GM12878 (cell line): Measurements from ENCODE around the gene MXI1. TPM values are rescaled to one million over a fixed set of nuclear protein-coding genes. Genes with fewer than 3 reads are reported as not detected.

Experiments used
- ATAC-seq: fragments of 200-7000 bp; cut with Tn5 transposase; 3 replicates; pipeline ENCODE4 v1.9.1; 2020; ENCODE audit warnings: mild to moderate bottlenecking, moderate library complexity
- BruUV-seq: library from RNA; stranded (reverse); fragments of 400-500 nt; replicated peaks from 2 replicates; lab custom pipeline; 2021; lab: Mats Ljungman, UMichigan
- CTCF ChIA-PET: fragments of 300-600 bp; sonication (Branson Sonifier 250); formaldehyde crosslinking; extraction: SDS; loops from one replicate; lab custom pipeline; 2021; ENCODE audit warnings: inconsistent platforms; lab: Yijun Ruan, JAX
- POLR2A ChIA-PET: fragments of 350-600 bp; formaldehyde crosslinking; extraction: SDS; loops from one replicate; lab custom pipeline; 2021; ENCODE audit warnings: inconsistent platforms; lab: Charles Lee
- RAD21 ChIA-PET: fragments of 300-600 bp; sonication (Branson Sonifier 250); formaldehyde crosslinking; loops from one replicate; lab custom pipeline; 2023; ENCODE audit warnings: antibody characterized with exemption; ENCODE audit not compliant: unreplicated experiment; lab: Charles Lee
- SMC1A ChIA-PET: fragments of 300-600 bp; sonication (Branson Sonifier 250); formaldehyde crosslinking; loops from one replicate; lab custom pipeline; 2023; ENCODE audit not compliant: unreplicated experiment, uncharacterized antibody; lab: Charles Lee
- DNase-seq: peaks from one replicate; pipeline ENCODE4 v3.0.0-alpha.2; 2011; ENCODE audit warnings: low read depth, low spot score
- FAIRE-seq: peaks from 3 replicates; lab custom pipeline; 2011; peaks lifted over from hg19 to GRCh38; lab: Jason Lieb, UNC
- H2AFZ ChIP-seq: 2 replicates; pipeline ENCODE4 v1.6.0; 2011; ENCODE audit warnings: low read depth, low read length, control low read depth; ENCODE audit not compliant: control insufficient read depth
- H3K27ac ChIP-seq: 2 replicates; pipeline ENCODE4 v1.5.1; 2011; ENCODE audit warnings: control low read depth; ENCODE audit not compliant: control insufficient read depth, insufficient read depth
- H3K27me3 ChIP-seq, 2 experiments: replicated peaks in 1 of 2; 2 replicates each; pipeline versions ENCODE4 v1.6.0 to v1.6.1; 2011; ENCODE audit warnings: low read length in 1 of 2; ENCODE audit not compliant: control insufficient read depth in 2 of 2, insufficient read depth in 2 of 2
- H3K36me3 ChIP-seq, 2 experiments: 2 replicates each; pipeline ENCODE4 v1.5.1; 2011; ENCODE audit warnings: low read length in 1 of 2; ENCODE audit not compliant: control insufficient read depth in 2 of 2, insufficient read depth in 2 of 2
- H3K4me1 ChIP-seq: 2 replicates; pipeline ENCODE4 v1.6.1; 2011; ENCODE audit warnings: mild to moderate bottlenecking, low read length, moderate library complexity, mixed read lengths; ENCODE audit not compliant: control insufficient read depth, insufficient read depth
- H3K4me2 ChIP-seq: 2 replicates; pipeline ENCODE4 v1.6.0; 2011; ENCODE audit warnings: control low read depth; ENCODE audit not compliant: control insufficient read depth, insufficient read depth
- H3K4me3 ChIP-seq: fragments of 200-600 bp; sonication (generic); 2 replicates; pipeline ENCODE4 v1.5.1; 2016
- H3K79me2 ChIP-seq: 2 replicates; pipeline ENCODE4 v1.6.0; 2011; ENCODE audit warnings: low read length; ENCODE audit not compliant: control insufficient read depth, insufficient read depth
- H3K9ac ChIP-seq: 2 replicates; pipeline ENCODE4 v1.8.0; 2011; ENCODE audit warnings: low read length, control low read depth, mixed read lengths; ENCODE audit not compliant: control insufficient read depth, insufficient read depth
- H3K9me3 ChIP-seq: replicated peaks from 3 replicates; pipeline ENCODE4 v1.5.1; 2011; ENCODE audit warnings: mild to moderate bottlenecking, low read length; ENCODE audit not compliant: control insufficient read depth, insufficient read depth
- H4K20me1 ChIP-seq: 2 replicates; pipeline ENCODE4 v1.6.0; 2011; ENCODE audit not compliant: control insufficient read depth, insufficient read depth
- CEBPZ ChIP-seq: fragments of 150-350 bp; IDR thresholded peaks from 2 replicates; pipeline ENCODE4 v1.6.1; 2016; ENCODE audit warnings: low read depth, low read length
- LARP7 ChIP-seq: fragments of 450-650 bp; IDR thresholded peaks from 2 replicates; pipeline ENCODE4 v1.6.1; 2017; ENCODE audit warnings: mild to moderate bottlenecking
- NFYB ChIP-seq: IDR thresholded peaks from 2 replicates; pipeline ENCODE4 v1.6.1; 2011; ENCODE audit warnings: low read depth, mild to moderate bottlenecking, low read length, improper control_type of control experiment, moderate library complexity; ENCODE audit not compliant: insufficient read depth
- POU2F2 ChIP-seq: IDR thresholded peaks from 3 replicates; pipeline ENCODE4 v1.6.1; 2011; ENCODE audit warnings: low read depth, mild to moderate bottlenecking, low read length, borderline replicate concordance
- PRDM15 ChIP-seq: fragments of 450-650 bp; formaldehyde crosslinking; IDR thresholded peaks from 2 replicates; pipeline ENCODE4 v1.4.0; 2020; ENCODE audit warnings: mild to moderate bottlenecking, moderate library complexity
- RCOR1 ChIP-seq: conservative IDR thresholded peaks from 2 replicates; pipeline ENCODE4 v1.6.1; 2012; ENCODE audit warnings: low read depth, low read length, improper control_type of control experiment
- ZNF274 ChIP-seq: IDR thresholded peaks from one replicate; pipeline ENCODE4 v1.8.0; 2011; ENCODE audit not compliant: insufficient read length, insufficient read depth
- WGBS: methylation state at CpG from one replicate; pipeline ENCODE4 v1.1.6; 2016; ENCODE audit warnings: low lambda C conversion rate; ENCODE audit not compliant: insufficient replicate concordance, insufficient coverage; ENCODE audit errors: missing lambda C conversion rate; 5-methylcytosine and 5-hydroxymethylcytosine counted together
- in situ Hi-C: fragments of 300-500 bp; cut with MboI; formaldehyde crosslinking; loops from 9 replicates; pipeline ENCODE4 v1.14.3; 2018; ENCODE audit warnings: mixed read lengths
- intact Hi-C: fragments of 100-400 bp; cut with micrococcal nuclease; formaldehyde crosslinking; loops from one replicate; pipeline ENCODE4 v1.14.2; 2022; ENCODE audit not compliant: unreplicated experiment
- polyA plus RNA-seq, 11 experiments: library from polyadenylated mRNA; depleted of rRNA in 4 of 11; unstranded in 6 of 11; stranded (reverse) in 5 of 11; fragments of >200 nt; fragmentation: Nextera tagmentation in 4 of 11; fragmentation: Illumina TruSeq in 1 of 11; extraction: Ambion mirVana in 4 of 11; extraction: Trizol in 1 of 11; gene quantifications; 1 replicate in 1 of 11; 2 replicates in 10 of 11; pipeline versions ENCODE4 v1.2.1 to v1.2.3, GENCODE V29; 2011 to 2016; ENCODE audit warnings: inconsistent platforms in 2 of 11, missing spikeins in 2 of 11, low read depth in 1 of 11
- total RNA-seq, 4 experiments: library from RNA; depleted of rRNA in 3 of 4; stranded (reverse); fragments of >200 nt in 3 of 4; fragmentation: Illumina TruSeq in 1 of 4; extraction: Trizol in 1 of 4; gene quantifications; 2 replicates each; pipeline versions ENCODE4 v1.2.1 to v1.2.3, GENCODE V29; 2013 to 2021

The MXI1 gene
- total and polyA plus RNA-seq, 10 of the 15 experiments (the other 5 are each of a cell fraction or from before 2014, with no cell fraction given): 0.23 to 8.0 (median 0.41) TPM

DNA sequence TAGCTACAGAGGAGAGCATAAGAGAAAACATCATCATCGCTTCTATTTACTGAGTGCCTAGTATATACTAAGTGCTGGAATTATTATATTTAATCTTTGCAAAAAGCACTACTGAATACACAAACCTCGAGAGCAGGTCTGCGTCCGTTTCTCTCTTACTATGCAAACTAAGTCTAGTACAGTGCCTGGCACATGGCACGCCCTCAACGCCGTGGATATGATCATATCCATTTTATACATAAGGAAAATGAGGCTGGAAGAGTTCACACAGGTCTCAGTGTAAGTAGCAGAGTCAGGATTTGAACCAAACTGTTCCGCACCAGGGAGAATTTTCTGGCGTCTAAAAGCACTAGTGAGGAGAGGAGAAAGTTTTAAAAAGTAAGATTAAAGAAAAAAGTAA is 17.6 kb downstream of the MXI1 start:
- BruUV-seq: no TSS peak
- Histone ChIP-seq H3K9ac (no peak overlapping the region), H3K27me3 (peaks cover 0 to 3% of the 10 kb centered on the region in 2 experiments; a peak in 2 of 4 replicates), H3K4me3 (0 out of 2 replicates have a peak overlapping the region, but pooled peaks have one; percentile 48), H3K4me2 (peak overlapping the region; percentile 90), H3K9me3 (no peaks in the 10 kb centered on the region), H4K20me1 (no peaks in the 10 kb centered on the region), H3K4me1 (peaks cover 3% of the 10 kb centered on the region; the same call in 1 of the 2 replicates), H3K36me3 (no peaks in the 10 kb centered on the region), H3K79me2 (no peaks in the 10 kb centered on the region), H3K27ac (no peak overlapping the region), H2AFZ (peak overlapping the region; percentile 92; the same call in 1 of the 2 replicates)
- in situ Hi-C loops: loop anchor here (5.0 kb wide), 1 partner anchor 88 kb away; no protein-coding TSS in a partner anchor
- intact Hi-C loops: loop anchor here (10.0 kb wide), 1 partner anchor 340 kb away; no protein-coding TSS in a partner anchor
- ATAC-seq (no peak), FAIRE-seq (no peak), DNase-seq (no peak)
- WGBS: 41% methylated on average over 9 of the region's 9 CpGs
- CTCF ChIA-PET: interaction anchor here (0.6 to 6.1 kb wide), 6 partner anchors 16 to 345 kb away, joined by 3 to 62 read pairs (median 4); partner anchors contain the start of gene MXI1
- RAD21 ChIA-PET: interaction anchor here (0.7 to 1.0 kb wide), 3 partner anchors 17 to 86 kb away, joined by 3 to 4 read pairs (median 3); no protein-coding TSS in a partner anchor
- no peak for TF ChIP-seq RCOR1
- no peak for TF ChIP-seq ZNF274
- no peak for TF ChIP-seq NFYB
- TF ChIP-seq PRDM15 (CRISPR knock-in tag): no peak
- TF ChIP-seq POU2F2: no peak
- TF ChIP-seq CEBPZ: no peak
- no peak for TF ChIP-seq LARP7
- POLR2A ChIA-PET: interaction anchor here (2.8 kb wide), 1 partner anchor 15 kb away, joined by 10 read pairs; no protein-coding TSS in a partner anchor
- SMC1A ChIA-PET: interaction anchor here (1.1 to 7.5 kb wide), 2 partner anchors 16 to 117 kb away, joined by 3 to 67 read pairs; partner anchors contain the start of gene MXI1
